HUDEP-2 (cell line): ENCODE data around the gene RBM5.

Experiments used
- DNase-seq, 76 experiments: peaks; one replicate each; lab custom pipeline; 2025; ENCODE audit not compliant: unreplicated experiment in 76 of 76; lab: John Stamatoyannopoulos, UW

RBM5 gene

DNA sequence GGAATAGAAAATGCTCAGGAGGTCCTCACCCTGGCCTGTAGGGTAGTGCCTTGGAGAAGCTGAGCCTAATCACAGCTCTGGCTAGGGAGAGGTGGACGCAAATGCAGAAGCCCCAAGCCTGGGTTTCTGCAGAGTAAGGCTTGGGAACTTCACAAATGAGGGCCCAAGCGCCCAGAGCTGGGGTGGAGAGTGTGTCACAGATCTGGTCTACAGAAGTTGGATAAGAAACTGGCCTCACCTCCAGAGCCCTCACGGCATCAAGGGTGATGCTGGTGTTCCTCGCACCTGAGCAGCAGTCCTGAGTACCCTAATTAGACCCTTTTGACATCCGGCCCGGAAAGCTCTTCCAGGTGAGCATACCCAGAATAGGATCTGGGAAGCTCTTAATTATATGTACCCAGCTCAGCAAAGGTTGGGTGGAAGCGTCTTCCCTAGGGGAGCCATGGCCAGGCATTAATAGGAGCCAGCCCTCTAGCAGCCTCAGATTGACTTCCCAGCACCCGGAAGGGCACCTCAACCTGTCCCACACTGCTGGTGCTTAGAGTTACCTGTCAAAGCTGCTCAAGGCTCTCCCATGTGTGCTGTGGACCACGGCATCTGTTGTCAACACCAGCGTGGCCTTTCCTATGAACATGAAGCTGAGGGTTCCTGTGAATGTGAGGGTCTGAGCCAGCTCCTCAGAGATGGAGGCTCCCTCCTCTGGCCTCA is 31.8 kb downstream of the RBM5 start:
- no peak for DNase-seq

DNA sequence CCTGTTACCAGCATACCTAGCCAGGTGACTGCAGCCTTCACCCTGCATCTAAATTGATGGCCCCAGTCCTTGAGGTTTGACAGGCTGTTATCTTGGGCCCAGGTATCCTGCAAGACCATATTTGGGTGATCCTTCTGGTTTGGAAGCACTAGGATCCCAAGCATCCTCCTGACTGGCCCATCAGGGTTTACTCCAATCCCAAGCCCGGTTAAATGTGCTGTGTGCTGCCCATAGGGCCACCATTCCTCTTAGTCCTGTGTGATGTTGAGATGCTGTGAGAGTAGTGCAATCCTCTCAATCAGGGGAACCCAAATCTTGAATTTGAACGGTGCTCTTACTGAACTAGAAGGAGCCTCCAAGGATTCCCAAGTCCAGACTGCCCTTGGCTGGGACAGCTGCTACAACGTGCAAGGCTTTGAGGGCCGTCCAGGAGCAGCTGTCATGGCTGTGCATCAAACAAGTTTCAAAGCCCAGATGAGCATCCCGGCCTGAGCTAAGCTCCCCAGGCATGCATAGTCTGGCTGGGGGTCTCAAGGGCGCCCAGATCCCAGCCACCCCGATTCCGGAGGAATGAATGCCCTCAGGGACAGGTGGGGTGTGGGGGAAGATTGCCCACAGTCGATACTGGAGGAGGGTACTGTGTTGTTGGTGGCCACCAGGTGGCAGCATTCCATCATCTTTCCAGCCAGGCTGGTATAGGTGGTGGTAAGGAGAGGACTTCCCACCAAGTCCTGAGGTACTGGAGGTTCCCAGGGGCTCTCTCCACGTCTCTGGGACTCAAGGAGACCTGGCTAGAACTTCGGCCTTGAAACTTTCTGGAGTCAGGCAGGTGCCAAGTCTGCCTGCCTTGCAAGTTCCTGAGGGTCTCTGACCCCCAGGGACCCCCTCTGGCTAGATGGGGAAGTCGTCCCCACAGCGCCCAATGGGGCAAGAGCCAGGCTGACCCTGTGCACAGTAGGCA is 32.6 kb downstream of the RBM5 start:
- peak in 68 of 76 experiments; percentile 2 to 78 (median 53) for DNase-seq

DNA sequence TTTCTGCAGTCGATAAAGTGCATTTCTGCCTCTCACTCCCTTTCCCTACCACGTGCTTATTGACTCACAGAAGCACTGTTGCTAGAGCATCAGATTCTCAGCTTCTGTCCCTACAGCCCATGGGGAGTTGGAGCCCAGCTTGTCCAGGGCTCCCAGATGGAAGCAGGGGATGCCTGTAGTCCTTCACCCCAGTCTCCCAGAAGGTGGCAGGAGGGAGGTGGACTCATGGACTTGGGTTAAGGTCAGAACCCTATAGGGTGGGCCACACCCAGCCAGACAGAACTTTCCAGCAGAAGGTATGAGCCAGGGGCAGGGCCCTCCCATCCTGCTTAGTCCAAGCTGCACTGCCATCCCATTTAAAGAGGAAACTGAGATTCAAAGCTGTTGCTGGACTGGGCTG is 33.4 kb downstream of the RBM5 start:
- DNase-seq = no peak

DNA sequence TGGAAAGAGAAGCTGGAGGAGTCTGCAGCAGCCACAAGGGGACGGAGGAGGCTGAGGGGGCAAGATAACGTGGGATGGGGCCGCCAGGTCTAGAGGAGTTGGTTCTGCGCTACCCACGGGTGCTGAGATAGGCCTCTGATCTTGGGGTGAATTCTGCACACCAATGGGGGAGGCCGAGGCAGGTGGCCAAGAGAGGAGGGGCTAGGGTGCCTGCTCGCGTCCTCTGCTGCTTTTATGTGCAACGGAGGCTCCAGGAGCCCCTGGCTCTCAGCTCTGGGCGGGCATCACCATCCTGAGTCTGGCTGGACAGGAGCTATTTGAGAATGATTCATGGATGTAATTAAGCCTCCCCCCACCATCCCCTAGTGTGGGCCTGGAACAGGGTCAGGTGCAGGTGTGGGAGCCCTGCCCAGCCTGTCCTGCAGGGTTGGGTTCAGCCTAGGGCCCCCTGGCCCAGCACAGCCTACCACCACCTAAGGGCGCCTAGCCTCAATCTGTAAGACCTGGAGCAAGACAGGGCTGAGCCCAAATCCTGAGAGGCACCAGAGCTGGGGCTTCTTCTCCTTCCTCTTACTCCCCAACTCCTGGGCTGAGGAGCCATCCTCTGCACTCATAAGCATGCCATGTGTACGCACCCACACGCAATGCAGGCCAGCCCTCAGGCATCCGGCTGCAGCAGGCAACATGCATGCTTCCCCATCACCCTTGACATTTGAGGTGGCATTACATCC is 34.1 kb downstream of the RBM5 start:
- no peak for DNase-seq

DNA sequence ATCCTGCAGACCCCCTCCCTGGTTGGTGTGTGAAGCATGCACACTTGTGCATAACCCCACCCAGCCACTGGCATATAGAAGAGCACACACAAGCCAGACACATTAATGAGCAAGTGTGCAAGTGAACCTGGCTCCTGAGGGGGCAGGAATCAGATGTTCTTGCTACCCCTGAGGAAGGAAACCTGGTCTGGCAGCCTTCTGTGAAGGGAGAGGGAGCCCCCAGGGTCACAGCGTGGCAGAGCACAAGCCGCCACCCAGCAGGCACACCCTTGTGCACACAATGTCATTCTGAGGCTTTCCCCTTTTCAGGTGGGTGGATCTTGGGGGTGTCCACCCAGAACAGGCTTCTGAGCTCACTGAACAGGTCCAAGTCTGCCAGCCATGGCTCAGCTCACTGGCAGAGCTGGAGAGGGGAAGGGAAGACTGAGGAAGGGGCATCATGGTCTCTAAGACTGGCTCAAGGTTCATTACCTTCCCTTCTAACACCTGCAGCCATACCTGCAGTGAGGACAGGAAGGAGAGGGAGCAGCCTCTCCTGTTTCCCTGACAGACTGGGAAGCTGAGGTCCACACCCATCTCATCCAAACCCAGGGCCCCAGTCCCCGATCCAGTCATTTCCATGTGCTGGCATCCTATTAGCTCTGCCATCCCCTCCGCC is 34.8 kb downstream of the RBM5 start:
- no peak for DNase-seq

DNA sequence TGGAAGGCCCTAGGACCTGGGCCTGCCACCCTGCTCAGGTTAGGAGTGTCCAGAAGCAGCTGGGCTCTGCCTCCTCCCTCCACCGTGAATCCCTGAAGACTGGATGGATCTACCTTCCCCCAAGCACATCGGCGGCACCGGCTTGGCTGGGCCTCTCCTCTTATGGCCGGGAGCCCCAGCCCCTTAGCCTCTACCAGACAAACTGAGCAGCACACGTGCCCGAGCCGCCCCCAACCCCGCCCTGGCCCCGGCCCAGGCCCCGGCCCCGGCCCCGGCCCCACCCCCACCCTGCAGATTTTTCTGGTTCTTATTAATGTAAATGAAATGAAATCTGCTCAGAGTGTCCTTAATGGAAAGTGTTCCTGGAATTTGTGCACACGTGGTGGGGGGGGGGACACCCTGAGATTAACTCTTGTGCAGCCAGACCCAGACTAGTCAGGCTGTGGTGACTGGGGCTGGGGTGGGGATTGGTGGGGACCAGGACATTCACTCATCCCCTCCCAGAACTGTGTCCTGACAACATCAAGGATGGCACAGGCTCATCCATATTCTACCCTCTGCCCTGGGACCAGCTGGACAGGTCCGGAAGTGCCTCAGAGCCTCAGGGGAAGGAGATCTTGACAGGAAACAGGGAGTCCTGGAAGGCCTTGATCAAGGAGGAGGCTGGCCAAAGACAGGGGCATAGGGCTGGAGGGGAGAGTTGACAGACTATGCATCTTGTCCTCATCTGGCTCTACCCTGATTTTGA is 35.5 kb downstream of the RBM5 start:
- no peak for DNase-seq

DNA sequence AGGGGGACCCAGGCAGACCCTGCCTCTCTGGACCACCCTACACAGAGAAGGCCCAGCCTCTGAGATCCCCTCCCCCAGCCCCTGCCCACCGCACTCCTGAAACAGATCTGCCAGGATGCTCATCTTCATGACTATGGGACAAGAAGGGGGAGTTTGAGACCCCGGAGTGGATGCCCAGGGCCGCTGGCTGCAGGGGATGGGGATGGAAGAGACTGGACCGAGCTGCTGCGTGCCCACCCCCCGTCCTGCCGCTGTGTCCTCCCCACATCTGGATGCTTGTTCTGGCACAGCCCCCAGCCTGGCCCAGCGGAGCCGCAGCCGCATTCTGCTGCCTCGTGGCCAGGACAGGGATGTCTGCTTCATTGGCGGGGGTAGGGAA is 36.1 kb downstream of the RBM5 start:
- no peak for DNase-seq

DNA sequence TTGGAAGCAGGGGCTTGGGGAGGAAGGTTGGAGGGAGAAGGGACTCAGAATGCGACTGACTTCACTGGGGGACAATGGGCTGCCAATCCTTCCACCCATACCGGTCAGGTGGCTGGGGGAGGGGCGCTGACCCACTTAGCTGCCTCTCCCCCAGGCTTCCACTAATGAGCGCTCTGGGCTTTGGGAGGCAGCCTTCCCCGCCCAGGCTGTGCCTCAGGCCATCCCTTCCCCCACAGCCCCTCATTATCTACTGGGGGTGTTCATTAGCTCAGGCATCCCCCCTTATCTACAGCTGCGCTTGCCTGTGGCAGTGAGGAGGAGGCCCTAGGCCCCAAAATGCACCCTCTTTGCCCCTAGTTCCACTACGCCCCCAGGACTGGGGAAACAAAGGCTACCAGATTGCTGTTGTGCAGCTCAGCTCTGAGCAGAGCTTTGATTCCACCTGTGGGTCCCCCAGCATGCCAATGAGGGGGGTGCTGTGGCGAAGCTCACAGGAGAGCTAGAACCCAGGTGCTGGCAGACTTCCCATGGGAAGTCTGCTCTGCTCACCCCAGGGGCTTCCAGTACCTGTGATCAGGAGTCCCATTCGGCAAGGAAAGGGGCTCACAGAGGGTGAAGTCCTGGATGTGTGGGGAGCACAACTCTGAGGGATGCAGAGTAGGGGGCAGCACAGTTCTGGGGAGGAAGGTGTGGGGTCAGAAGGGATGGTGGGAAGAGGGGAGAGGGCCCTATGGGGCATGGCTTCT is 37.0 kb downstream of the RBM5 start:
- no peak for DNase-seq

DNA sequence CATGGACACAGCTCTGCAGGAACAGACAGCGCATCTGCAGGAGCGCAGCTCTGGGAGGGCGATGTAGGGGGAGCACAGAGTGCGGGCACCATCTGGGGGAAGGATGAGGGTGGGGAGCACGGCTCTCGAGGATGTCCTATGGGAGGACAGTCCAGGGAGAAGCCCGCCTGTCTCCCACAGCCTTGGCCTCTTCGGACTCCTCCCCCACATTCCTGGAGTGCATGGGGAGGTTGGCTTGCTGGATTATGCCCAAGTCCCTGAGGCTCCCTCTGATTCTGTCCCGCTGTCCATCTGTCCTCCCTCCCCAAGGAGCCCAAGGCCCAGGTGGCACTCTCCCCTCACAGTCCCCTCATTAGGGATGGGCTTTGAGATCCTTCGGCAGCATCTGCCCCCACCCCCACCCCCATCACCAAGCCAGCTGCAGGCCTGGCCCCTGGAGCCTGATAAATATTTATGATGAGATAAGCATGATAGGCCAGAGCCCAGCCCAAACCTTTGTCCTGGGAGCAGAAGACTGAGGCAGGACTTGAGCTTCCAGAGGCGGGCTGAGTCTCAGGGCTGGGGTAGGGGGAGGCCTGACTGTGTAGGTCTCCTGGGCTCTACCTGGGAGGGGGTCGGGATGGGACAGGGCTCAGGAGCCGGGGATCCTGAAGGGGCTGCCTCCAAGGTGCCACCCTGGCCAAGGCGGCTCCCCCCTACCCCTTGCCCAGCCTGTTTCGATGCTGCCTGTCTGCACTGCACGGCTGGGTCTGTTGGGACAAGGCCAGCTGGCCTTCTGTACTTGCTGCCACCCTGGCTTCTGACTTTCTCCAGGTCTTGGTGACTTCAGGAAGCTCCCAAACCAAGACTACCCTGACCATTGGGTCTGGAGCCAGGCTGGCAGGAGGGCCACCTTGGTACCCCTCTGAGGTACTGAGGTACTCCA is 37.8 kb downstream of the RBM5 start:
- no peak for DNase-seq

DNA sequence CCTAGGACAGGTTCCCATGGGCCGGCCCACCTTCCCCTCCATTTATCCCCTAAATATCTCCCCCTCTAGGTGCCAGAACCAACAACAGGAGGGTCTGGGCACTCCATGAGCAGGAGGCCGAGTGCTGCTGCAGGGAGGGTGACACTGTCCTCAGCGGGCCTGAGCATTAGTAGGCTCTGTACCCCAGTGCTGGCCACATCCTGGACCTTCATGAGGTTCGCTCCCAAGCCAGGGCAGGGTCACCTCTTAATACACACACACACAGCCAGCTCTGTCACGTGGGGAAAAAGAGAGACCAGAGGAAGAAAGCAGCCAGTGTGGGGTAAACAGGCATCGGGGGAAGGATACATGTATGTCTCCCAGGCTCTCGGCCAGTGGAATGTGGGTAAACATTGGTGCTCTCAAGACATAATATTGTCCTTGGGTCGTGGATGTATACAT is 38.6 kb downstream of the RBM5 start:
- DNase-seq = no peak

DNA sequence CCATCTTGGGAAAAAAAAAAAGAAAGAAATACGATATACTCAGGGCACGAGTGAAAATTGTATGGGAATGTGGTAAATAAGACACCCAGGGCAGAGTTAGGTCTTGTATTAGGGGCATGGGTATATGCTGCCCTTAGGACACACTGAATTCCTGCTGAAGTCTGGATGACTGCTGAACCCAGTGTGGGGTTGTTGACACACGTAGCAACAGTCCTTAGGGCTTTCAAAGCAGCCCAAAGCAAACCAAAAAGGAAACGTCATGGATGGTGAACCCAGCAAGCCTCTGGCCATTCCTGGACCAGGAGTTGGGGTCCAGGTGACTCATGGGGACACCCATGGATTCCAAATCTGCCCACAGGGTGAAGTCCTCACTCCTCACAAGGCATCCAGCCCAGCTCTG is 39.3 kb downstream of the RBM5 start:
- no peak for DNase-seq

DNA sequence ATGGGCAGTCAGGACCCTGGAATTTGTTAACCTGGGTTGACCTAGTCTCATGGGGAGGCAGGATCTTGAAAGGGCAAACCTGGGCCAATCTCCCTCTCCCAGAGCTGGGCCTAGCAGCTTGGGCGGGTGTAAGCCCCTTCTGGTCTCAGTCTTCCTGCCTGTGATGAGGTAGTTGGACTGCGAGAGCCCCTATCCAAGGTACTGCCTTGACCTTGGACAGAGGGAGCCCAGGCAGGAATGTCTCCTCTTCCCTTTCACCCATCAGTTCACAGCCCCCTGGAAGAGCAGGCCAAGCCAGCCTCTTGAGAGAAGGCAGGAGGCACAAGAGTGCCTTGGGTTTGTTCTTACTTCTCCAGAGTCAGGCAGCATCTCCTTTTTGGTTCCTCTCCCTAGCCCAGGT is 41.7 kb downstream of the RBM5 start:
- DNase-seq = no peak

DNA sequence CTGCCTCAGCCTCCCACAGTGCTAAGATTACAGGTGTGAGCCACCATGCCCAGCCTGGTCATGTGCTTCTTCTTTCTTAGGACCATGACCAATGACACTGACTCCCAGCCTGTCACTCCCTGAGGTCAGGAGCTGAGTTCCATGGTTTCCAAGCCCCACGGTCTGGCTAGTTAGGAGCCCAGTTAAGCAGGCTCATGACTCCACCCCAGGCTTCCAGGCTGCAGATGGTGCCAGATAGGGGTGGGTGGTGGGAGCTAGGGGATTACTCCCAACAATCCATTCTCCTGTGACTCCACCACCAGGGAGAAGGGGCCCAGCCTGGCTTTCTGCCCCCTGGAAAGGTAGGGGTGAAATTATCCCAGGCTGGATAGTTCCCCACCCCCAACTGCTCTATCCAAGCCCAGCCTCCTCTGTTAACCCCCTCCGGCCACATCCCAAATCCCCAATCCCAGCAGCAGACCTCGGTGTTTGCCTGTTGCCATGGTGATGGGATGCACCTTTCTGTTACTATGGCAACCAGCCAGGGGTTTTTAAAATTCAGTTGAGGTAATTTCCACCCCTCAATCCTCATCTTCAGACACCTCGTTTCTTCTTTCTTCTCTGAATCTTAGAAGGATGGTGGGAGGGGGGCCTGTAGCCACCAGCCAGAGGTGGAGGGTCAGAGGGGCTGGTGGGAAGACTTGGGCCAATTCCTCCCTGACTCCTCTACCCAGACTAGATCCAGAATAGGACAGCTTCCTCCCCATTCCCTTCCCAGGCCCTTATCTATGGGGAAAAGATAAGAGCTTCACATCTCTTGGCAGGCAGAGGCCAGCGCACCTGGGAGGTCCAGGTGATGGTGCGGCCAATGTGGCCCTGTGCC is 43.9 kb downstream of the RBM5 start:
- no peak for DNase-seq

DNA sequence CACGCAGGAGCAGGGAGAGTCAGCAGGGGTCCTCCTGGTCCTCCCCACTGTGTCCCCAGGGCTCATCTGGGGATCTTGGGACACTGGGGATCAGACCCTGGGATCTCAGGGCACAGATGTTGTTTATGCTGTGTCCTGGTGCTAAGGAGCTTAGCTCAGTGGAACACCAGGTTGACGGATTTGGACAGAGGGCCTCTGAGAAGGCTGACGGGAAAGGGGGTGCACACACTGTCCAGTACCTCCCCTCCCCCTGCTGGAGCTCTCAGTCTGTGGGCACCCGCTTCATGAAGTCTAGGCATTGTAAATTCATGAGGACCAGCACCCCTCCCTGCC is 44.5 kb downstream of the RBM5 start:
- DNase-seq = no peak

DNA sequence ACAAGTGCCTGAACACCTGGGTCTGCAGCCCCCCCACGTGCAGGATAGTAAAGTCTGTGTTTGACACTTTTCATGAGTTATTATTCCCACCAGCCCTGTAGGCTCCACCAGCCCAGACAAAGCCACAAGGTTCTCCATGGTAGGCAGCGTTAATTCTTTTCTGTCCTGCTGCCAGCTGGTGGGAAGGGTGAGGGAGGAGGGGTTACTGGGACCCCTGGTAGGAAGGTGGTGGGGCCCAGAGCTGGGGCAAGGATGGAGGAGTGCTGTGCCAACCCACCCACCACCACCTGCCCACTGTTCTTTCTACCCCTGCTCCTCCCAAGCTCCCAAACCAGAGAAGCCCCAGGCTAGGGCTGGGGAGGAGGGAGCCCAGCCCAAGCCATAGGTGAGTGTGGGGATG is 45.6 kb downstream of the RBM5 start:
- DNase-seq = no peak

DNA sequence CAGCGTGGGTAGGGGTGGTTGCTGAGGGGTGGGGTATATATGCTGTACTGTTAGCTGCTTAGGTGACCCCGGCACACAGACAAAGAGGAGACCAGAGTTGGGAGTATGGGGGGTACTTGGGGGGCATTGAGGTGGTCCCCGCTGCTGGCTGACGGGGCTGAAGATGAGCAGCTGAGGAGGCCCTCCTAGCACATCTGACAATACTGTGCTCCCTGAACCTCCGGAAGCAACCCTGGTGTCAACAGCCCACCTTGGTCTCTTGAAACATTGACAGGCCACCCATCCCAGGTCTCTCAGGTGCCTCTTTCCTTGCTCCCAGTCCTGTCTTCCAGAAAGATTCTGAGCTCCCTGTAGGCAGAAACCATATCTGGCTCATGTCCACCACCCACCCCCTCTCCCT is 47.2 kb downstream of the RBM5 start:
- DNase-seq = no peak

DNA sequence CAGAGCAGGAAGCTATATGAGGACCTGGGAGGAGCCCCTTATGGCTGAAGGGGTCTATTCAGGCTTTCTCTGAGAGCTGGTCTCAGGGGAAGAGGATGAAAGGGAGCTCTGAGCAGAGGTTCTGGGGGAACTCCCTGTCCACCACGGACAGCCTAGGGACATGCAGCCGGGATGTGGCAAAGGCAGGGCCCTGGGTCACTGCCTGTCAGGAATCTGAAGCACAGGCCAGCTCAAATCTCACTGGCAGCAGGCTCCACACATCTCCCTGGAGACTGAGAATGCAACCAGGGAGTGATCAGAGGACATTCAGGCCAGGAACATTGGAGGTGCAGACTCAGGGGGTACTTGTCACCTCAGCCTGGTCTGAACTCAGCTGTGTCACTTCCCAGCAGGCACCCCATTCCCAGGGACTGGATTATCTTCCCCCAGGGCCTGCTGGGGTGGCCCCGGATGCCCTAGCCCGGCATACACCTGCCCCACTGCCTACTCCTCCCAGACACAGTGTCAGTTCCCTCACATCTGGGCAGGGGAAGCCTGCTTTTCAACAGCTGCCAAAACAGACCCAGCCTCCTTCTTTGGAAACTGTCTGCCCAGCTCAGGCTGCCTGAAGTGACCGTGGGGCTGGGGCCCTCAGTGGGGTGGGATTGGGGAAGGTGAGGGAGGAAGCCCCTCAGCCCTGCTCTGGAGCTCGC is 48.1 kb downstream of the RBM5 start:
- no peak for DNase-seq
